Liver (tissue), 3 donors: ENCODE data around the gene CEP57.

ENCODE experiments used
- GABPA ChIP-seq, 2 donors: IDR thresholded peaks in 1 of 2; conservative IDR thresholded peaks in 1 of 2; 2 replicates each; pipeline ENCODE4 v1.6.1; 2016; ENCODE audit warnings: antibody characterized with exemption in 2 of 2, mild to moderate bottlenecking in 1 of 2, moderate library complexity in 1 of 2
- JUND ChIP-seq, 2 donors: IDR thresholded peaks; 2 replicates each; pipeline ENCODE4 v1.6.1; 2016; ENCODE audit warnings: antibody characterized with exemption in 2 of 2
- NR2F2 ChIP-seq: IDR thresholded peaks from 2 replicates; pipeline ENCODE4 v1.6.1; 2016; ENCODE audit warnings: antibody characterized with exemption
- RAD21 ChIP-seq, 2 donors: IDR thresholded peaks; 2 replicates each; pipeline ENCODE4 v1.6.1; 2016; ENCODE audit warnings: antibody characterized with exemption in 2 of 2, mild to moderate bottlenecking in 2 of 2
- RXRA ChIP-seq, 2 donors: IDR thresholded peaks; 2 replicates each; pipeline ENCODE4 v1.6.1; 2017 to 2018; ENCODE audit warnings: antibody characterized with exemption in 2 of 2, mild to moderate bottlenecking in 1 of 2
- SP1 ChIP-seq: IDR thresholded peaks from 2 replicates; pipeline ENCODE4 v1.6.1; 2018; ENCODE audit warnings: antibody characterized with exemption, mild to moderate bottlenecking
- TAF1 ChIP-seq: conservative IDR thresholded peaks from 2 replicates; pipeline ENCODE4 v1.6.1; 2016; ENCODE audit warnings: antibody characterized with exemption, mild to moderate bottlenecking
- YY1 ChIP-seq: IDR thresholded peaks from 2 replicates; pipeline ENCODE4 v1.6.1; 2016; ENCODE audit warnings: antibody characterized with exemption, mild to moderate bottlenecking
- TF ChIP-seq, protein P1 (sequence below): IDR thresholded peaks from 2 replicates; pipeline ENCODE4 v1.6.1; 2016; ENCODE audit warnings: antibody characterized with exemption
- TF ChIP-seq, protein P2 (sequence below): fragments of 150-350 bp; IDR thresholded peaks from 2 replicates; pipeline ENCODE4 v1.5.1; 2017; ENCODE audit warnings: improper control_type of control experiment, low read depth, low read length; ENCODE audit not compliant: missing input control
- TF ChIP-seq, protein P3 (sequence below): IDR thresholded peaks from 2 replicates; pipeline ENCODE4 v1.6.1; 2016; ENCODE audit warnings: antibody characterized with exemption
- TF ChIP-seq, protein P4 (sequence below): IDR thresholded peaks from 2 replicates; pipeline ENCODE4 v1.6.1; 2016; ENCODE audit warnings: antibody characterized with exemption
- TF ChIP-seq, protein P5 (sequence below): IDR thresholded peaks from 2 replicates; pipeline ENCODE4 v1.6.1; 2016; ENCODE audit warnings: antibody characterized with exemption, mild to moderate bottlenecking
- donor health status: healthy.
- donor health status: healthy.

DNA sequence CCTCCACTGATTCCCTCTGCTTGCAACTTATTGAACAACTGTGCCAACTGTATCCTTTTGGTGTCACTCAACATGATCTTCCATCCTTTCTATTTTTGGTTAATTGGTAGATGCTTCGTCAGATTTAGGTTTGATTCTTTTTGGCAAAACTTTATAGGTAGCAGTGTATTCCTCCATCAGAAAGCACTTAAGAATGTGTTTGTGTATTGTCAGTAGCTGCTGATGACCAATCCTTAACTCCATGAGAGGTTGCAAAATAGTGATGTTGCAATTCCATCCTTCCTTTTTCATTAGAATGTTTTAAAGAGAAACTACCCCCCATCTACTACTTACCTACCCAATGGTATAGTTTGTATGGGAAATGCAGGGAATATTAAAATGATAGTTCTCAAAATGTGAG is 22.8 kb upstream of the CEP57 start:
- TF ChIP-seq, protein P1, sequence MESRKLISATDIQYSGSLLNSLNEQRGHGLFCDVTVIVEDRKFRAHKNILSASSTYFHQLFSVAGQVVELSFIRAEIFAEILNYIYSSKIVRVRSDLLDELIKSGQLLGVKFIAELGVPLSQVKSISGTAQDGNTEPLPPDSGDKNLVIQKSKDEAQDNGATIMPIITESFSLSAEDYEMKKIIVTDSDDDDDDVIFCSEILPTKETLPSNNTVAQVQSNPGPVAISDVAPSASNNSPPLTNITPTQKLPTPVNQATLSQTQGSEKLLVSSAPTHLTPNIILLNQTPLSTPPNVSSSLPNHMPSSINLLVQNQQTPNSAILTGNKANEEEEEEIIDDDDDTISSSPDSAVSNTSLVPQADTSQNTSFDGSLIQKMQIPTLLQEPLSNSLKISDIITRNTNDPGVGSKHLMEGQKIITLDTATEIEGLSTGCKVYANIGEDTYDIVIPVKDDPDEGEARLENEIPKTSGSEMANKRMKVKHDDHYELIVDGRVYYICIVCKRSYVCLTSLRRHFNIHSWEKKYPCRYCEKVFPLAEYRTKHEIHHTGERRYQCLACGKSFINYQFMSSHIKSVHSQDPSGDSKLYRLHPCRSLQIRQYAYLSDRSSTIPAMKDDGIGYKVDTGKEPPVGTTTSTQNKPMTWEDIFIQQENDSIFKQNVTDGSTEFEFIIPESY, result no peak
- TF ChIP-seq, protein P2, sequence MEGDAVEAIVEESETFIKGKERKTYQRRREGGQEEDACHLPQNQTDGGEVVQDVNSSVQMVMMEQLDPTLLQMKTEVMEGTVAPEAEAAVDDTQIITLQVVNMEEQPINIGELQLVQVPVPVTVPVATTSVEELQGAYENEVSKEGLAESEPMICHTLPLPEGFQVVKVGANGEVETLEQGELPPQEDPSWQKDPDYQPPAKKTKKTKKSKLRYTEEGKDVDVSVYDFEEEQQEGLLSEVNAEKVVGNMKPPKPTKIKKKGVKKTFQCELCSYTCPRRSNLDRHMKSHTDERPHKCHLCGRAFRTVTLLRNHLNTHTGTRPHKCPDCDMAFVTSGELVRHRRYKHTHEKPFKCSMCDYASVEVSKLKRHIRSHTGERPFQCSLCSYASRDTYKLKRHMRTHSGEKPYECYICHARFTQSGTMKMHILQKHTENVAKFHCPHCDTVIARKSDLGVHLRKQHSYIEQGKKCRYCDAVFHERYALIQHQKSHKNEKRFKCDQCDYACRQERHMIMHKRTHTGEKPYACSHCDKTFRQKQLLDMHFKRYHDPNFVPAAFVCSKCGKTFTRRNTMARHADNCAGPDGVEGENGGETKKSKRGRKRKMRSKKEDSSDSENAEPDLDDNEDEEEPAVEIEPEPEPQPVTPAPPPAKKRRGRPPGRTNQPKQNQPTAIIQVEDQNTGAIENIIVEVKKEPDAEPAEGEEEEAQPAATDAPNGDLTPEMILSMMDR, result no peak
- no peak for TF ChIP-seq JUND (IDR thresholded peaks at IDR 0.05)
- TF ChIP-seq GABPA (IDR thresholded peaks at IDR 0.05 in 1 of 2, conservative IDR thresholded peaks at IDR 0.05 in 1 of 2), result no peak
- TF ChIP-seq, protein P3, sequence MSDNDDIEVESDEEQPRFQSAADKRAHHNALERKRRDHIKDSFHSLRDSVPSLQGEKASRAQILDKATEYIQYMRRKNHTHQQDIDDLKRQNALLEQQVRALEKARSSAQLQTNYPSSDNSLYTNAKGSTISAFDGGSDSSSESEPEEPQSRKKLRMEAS, result peak; percentile 26
- TF ChIP-seq RAD21 (IDR thresholded peaks at IDR 0.05), result no peak
- TF ChIP-seq, protein P4, sequence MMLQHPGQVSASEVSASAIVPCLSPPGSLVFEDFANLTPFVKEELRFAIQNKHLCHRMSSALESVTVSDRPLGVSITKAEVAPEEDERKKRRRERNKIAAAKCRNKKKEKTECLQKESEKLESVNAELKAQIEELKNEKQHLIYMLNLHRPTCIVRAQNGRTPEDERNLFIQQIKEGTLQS, result peak; percentile 44
- TF ChIP-seq SP1, result no peak
- no peak for TF ChIP-seq NR2F2
- no peak for TF ChIP-seq TAF1
- TF ChIP-seq, protein P5, sequence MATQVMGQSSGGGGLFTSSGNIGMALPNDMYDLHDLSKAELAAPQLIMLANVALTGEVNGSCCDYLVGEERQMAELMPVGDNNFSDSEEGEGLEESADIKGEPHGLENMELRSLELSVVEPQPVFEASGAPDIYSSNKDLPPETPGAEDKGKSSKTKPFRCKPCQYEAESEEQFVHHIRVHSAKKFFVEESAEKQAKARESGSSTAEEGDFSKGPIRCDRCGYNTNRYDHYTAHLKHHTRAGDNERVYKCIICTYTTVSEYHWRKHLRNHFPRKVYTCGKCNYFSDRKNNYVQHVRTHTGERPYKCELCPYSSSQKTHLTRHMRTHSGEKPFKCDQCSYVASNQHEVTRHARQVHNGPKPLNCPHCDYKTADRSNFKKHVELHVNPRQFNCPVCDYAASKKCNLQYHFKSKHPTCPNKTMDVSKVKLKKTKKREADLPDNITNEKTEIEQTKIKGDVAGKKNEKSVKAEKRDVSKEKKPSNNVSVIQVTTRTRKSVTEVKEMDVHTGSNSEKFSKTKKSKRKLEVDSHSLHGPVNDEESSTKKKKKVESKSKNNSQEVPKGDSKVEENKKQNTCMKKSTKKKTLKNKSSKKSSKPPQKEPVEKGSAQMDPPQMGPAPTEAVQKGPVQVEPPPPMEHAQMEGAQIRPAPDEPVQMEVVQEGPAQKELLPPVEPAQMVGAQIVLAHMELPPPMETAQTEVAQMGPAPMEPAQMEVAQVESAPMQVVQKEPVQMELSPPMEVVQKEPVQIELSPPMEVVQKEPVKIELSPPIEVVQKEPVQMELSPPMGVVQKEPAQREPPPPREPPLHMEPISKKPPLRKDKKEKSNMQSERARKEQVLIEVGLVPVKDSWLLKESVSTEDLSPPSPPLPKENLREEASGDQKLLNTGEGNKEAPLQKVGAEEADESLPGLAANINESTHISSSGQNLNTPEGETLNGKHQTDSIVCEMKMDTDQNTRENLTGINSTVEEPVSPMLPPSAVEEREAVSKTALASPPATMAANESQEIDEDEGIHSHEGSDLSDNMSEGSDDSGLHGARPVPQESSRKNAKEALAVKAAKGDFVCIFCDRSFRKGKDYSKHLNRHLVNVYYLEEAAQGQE, result no peak
- TF ChIP-seq YY1, result no peak
- TF ChIP-seq RXRA (IDR thresholded peaks at IDR 0.05), result no peak
